Coronary artery (tissue), 2 donors: ENCODE data around the gene CCDC127.
"Not testable (repeated sequence)": the region's sequence is repeated elsewhere in the genome, so short reads cannot be mapped to it uniquely, and the experiment has no call there.

ENCODE experiments used
- DNase-seq: peaks from one replicate; pipeline ENCODE4 v3.0.0-alpha.2; 2017; ENCODE audit warnings: low spot score
- H3K27ac ChIP-seq, 2 donors: fragments of 200-600 bp; sonication (generic); one replicate each; pipeline ENCODE4 v1.5.1; 2016 to 2019
- H3K4me3 ChIP-seq: fragments of 200-600 bp; sonication (generic); 2 replicates; pipeline ENCODE4 v1.5.1; 2016; ENCODE audit warnings: mild to moderate bottlenecking, moderate library complexity
- CTCF ChIP-seq: fragments of 200-600 bp; sonication (generic); IDR thresholded peaks from one replicate; pipeline ENCODE4 v1.5.1; 2019; ENCODE audit warnings: antibody characterized with exemption

CCDC127 gene

GRCh38 chr5:217494-218456, at the start of gene CCDC127, which contains the start of gene SDHA:
Gene CCDC127 (minus strand): TSS chr5:218153. CDS start chr5:216849, 1,304 bp downstream.
Gene SDHA (plus strand): TSS chr5:218320. CDS start chr5:218356, 36 bp downstream.
- DNase-seq, result peak; percentile 94
- Histone ChIP-seq H3K4me3 (peak within 1 kb of the TSS; percentile 98), H3K27ac (peak within 1 kb of the TSS; percentile 80 to 91)

- TF ChIP-seq CTCF, result no peak
- H3K4me3 ChIP-seq, result no peak overlapping the region
- H3K27ac ChIP-seq, result no peak overlapping the region
- DNase-seq, result no peak
Observed at GRCh38 chr5:267716-268115, 49.8 kb upstream of the CCDC127 start.

GRCh38 chr5:266311-267026, 48.5 kb upstream of the CCDC127 start:
- H3K4me3 ChIP-seq, H3K27ac ChIP-seq, DNase-seq: not testable (repeated sequence)

GRCh38 chr5:264338-264737, 46.4 kb upstream of the CCDC127 start:
- no peak for DNase-seq
- peak overlapping the region in 1 of 2 donors; percentile 61 for H3K27ac ChIP-seq
- no peak overlapping the region for H3K4me3 ChIP-seq
- no peak for TF ChIP-seq CTCF

- not testable (repeated sequence) for DNase-seq, H3K4me3 ChIP-seq
- H3K27ac ChIP-seq, result peak overlapping the region in 1 of 2 donors; percentile 71
Observed at GRCh38 chr5:263275-263974, 45.5 kb upstream of the CCDC127 start.

- Histone ChIP-seq H3K4me3 (no peak overlapping the region), H3K27ac (no peak overlapping the region)
- DNase-seq, result no peak
- TF ChIP-seq CTCF, result no peak
Observed at GRCh38 chr5:257148-257547, 39.2 kb upstream of the CCDC127 start.

- DNase-seq, H3K27ac ChIP-seq, H3K4me3 ChIP-seq: not testable (repeated sequence)
Observed at GRCh38 chr5:256347-256746, 38.4 kb upstream of the CCDC127 start.

- H3K27ac ChIP-seq, H3K4me3 ChIP-seq, DNase-seq: not testable (repeated sequence)
Observed at GRCh38 chr5:255116-255515, 37.2 kb upstream of the CCDC127 start.

GRCh38 chr5:254322-254721, 36.4 kb upstream of the CCDC127 start:
- not testable (repeated sequence) for H3K4me3 ChIP-seq, DNase-seq, H3K27ac ChIP-seq

- TF ChIP-seq CTCF, result no peak
- peak overlapping the region in 1 of 2 donors; percentile 1 for H3K27ac ChIP-seq
- H3K4me3 ChIP-seq, result no peak overlapping the region
- no peak for DNase-seq
Observed at GRCh38 chr5:252546-252945, 34.6 kb upstream of the CCDC127 start.

GRCh38 chr5:251975-252374, 34.0 kb upstream of the CCDC127 start:
- not testable (repeated sequence) for H3K27ac ChIP-seq, DNase-seq, H3K4me3 ChIP-seq

GRCh38 chr5:251538-251937, 33.6 kb upstream of the CCDC127 start:
- not testable (repeated sequence) for H3K27ac ChIP-seq, H3K4me3 ChIP-seq, DNase-seq

GRCh38 chr5:251016-251415, 33.1 kb upstream of the CCDC127 start:
- H3K27ac ChIP-seq, DNase-seq: not testable (repeated sequence)

More at GRCh38 chr5:251016-251415, 33.1 kb upstream of the CCDC127 start:
- H3K4me3 ChIP-seq, result not testable (repeated sequence)
